ENCODE data around the gene SESTD1. TPM values are rescaled to one million over a fixed set of nuclear protein-coding genes. Genes with fewer than 3 reads are reported as not detected.

Gene SESTD1
- total RNA-seq, 2 experiments from 2014 or later: 8.7 to 10.2 TPM

GRCh38 chr2:179302764-179303571 is 38.3 kb upstream of the SESTD1 start:
- ChIA-PET CTCF (no interaction called here), POLR2A (no interaction called here)
- Mint-ChIP-seq H3K27ac (no peak overlapping the region), H3K4me1 (ENCODE audit: low read depth) (no peaks in the 10 kb centered on the region), H3K27me3 (no peaks in the 10 kb centered on the region), H3K4me3 (no peak overlapping the region), H3K36me3 (ENCODE audit: low read depth) (no peaks in the 10 kb centered on the region), H3K9me3 (no peaks in the 10 kb centered on the region)
- no peaks in the 10 kb centered on the region for H3K36me3 ChIP-seq (ENCODE audit: insufficient read depth, low read length)
- no peak overlapping the region for H3K27ac ChIP-seq (ENCODE audit: low read depth in 1 of 2, low read length in 2 of 2)
- ATAC-seq (ENCODE audit: poor library complexity): no peak
- H3K4me1 ChIP-seq (ENCODE audit: insufficient read depth, low read length): no peaks in the 10 kb centered on the region
- TF ChIP-seq CTCF (IDR thresholded peaks at IDR 0.05): no peak
- H3K9me3 ChIP-seq (ENCODE audit: control insufficient read depth in 1 of 2, insufficient read depth in 1 of 2, low read length in 2 of 2): no peaks in the 10 kb centered on the region
- peak in 1 of 14 experiments; percentile 6 for DNase-seq
- no peaks in the 10 kb centered on the region for H3K27me3 ChIP-seq (ENCODE audit: control insufficient read depth in 1 of 2, insufficient read depth in 2 of 2, low read length in 2 of 2)
- intact Hi-C loops (cut with DNase I, micrococcal nuclease): no loop called here
- no peak overlapping the region for H3K4me3 ChIP-seq (ENCODE audit: low read length)

- intact Hi-C loops (cut with DNase I, micrococcal nuclease): no loop called here
- no peak overlapping the region for H3K4me3 Mint-ChIP-seq
- no peak for TF ChIP-seq CTCF (IDR thresholded peaks at IDR 0.05)
- no peaks in the 10 kb centered on the region for H3K4me1 ChIP-seq (ENCODE audit: insufficient read depth, low read length)
- H3K27ac Mint-ChIP-seq: no peak overlapping the region
- ATAC-seq (ENCODE audit: poor library complexity) (no peak), DNase-seq (no peak)
- POLR2A ChIA-PET: no interaction called here
- CTCF ChIA-PET: no interaction called here
- no peaks in the 10 kb centered on the region for H3K36me3 Mint-ChIP-seq (ENCODE audit: low read depth)
- no peaks in the 10 kb centered on the region for H3K9me3 Mint-ChIP-seq
- no peaks in the 10 kb centered on the region for H3K27me3 Mint-ChIP-seq
- H3K27me3 ChIP-seq (ENCODE audit: control insufficient read depth in 1 of 2, insufficient read depth in 2 of 2, low read length in 2 of 2): no peaks in the 10 kb centered on the region
- H3K4me3 ChIP-seq (ENCODE audit: low read length): no peak overlapping the region
- H3K4me1 Mint-ChIP-seq (ENCODE audit: low read depth): no peaks in the 10 kb centered on the region
- H3K27ac ChIP-seq (ENCODE audit: low read depth in 1 of 2, low read length in 2 of 2): no peak overlapping the region
- H3K36me3 ChIP-seq (ENCODE audit: insufficient read depth, low read length): no peaks in the 10 kb centered on the region
- no peaks in the 10 kb centered on the region for H3K9me3 ChIP-seq (ENCODE audit: control insufficient read depth in 1 of 2, insufficient read depth in 1 of 2, low read length in 2 of 2)
These were observed 37.5 kb upstream of the SESTD1 start for GRCh38 chr2:179302149-179302548.

GRCh38 chr2:179298666-179299065 is 34.0 kb upstream of the SESTD1 start:
- Histone ChIP-seq H3K4me1 (ENCODE audit: insufficient read depth, low read length) (no peaks in the 10 kb centered on the region), H3K27ac (ENCODE audit: low read depth in 1 of 2, low read length in 2 of 2) (no peak overlapping the region), H3K9me3 (ENCODE audit: control insufficient read depth in 1 of 2, insufficient read depth in 1 of 2, low read length in 2 of 2) (no peaks in the 10 kb centered on the region), H3K27me3 (ENCODE audit: control insufficient read depth in 1 of 2, insufficient read depth in 2 of 2, low read length in 2 of 2) (no peaks in the 10 kb centered on the region), H3K36me3 (ENCODE audit: insufficient read depth, low read length) (no peaks in the 10 kb centered on the region), H3K4me3 (ENCODE audit: low read length) (no peak overlapping the region)
- Mint-ChIP-seq H3K4me3 (no peak overlapping the region), H3K27me3 (no peaks in the 10 kb centered on the region), H3K9me3 (no peaks in the 10 kb centered on the region), H3K4me1 (ENCODE audit: low read depth) (no peaks in the 10 kb centered on the region), H3K36me3 (ENCODE audit: low read depth) (no peaks in the 10 kb centered on the region), H3K27ac (no peak overlapping the region)
- POLR2A ChIA-PET: no interaction called here
- CTCF ChIA-PET: no interaction called here
- ATAC-seq (ENCODE audit: poor library complexity) (no peak), DNase-seq (peak in 1 of 14 experiments; percentile 25)
- no peak for TF ChIP-seq CTCF (IDR thresholded peaks at IDR 0.05)
- intact Hi-C loops (cut with DNase I, micrococcal nuclease): no loop called here

Data from CD4-positive, alpha-beta T cell (primary cell).